GM12874 (cell line): ENCODE measurements around the gene COL13A1.

Experiments used
- TF ChIP-seq, protein P1 (sequence below): IDR thresholded peaks from 2 replicates; pipeline ENCODE4 v1.5.1; 2011; ENCODE audit warnings: low read depth, mild to moderate bottlenecking, control low read depth, low read length, moderate library complexity; ENCODE audit not compliant: insufficient read depth

The COL13A1 gene

GRCh38 chr10:69802424-69803161 lies 887 bp downstream of the COL13A1 start:
- TF ChIP-seq, protein P1, sequence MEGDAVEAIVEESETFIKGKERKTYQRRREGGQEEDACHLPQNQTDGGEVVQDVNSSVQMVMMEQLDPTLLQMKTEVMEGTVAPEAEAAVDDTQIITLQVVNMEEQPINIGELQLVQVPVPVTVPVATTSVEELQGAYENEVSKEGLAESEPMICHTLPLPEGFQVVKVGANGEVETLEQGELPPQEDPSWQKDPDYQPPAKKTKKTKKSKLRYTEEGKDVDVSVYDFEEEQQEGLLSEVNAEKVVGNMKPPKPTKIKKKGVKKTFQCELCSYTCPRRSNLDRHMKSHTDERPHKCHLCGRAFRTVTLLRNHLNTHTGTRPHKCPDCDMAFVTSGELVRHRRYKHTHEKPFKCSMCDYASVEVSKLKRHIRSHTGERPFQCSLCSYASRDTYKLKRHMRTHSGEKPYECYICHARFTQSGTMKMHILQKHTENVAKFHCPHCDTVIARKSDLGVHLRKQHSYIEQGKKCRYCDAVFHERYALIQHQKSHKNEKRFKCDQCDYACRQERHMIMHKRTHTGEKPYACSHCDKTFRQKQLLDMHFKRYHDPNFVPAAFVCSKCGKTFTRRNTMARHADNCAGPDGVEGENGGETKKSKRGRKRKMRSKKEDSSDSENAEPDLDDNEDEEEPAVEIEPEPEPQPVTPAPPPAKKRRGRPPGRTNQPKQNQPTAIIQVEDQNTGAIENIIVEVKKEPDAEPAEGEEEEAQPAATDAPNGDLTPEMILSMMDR, result no peak

GRCh38 chr10:69803809-69804208 lies 2.1 kb downstream of the COL13A1 start:
- TF ChIP-seq, protein P1, result no peak

- TF ChIP-seq, protein P1, result no peak
Measured at GRCh38 chr10:69804775-69805174, 3.1 kb downstream of the COL13A1 start.

GRCh38 chr10:69807122-69807521 lies 5.4 kb downstream of the COL13A1 start:
- TF ChIP-seq, protein P1, result no peak

DNA sequence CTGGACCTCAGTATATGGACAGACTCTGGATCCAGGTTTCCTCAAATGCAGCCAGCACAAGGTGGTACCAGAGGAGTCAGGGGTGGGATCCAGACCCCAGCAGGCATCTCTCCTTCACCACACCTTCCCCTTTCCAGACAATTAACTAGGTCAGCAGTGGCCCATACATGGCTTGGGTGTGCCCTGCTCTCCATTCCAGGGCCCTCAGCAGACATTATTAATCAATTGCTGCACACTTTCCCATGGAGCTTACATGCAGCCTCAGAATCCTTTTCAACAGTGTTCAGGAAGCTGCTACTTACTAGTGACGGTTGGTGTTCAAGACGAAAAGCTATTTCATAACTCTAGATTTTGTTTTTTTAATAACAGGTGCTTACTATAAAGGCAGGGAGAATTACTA lies 6.0 kb downstream of the COL13A1 start:
- TF ChIP-seq, protein P1, result no peak

- TF ChIP-seq, protein P1, result no peak
Measured at GRCh38 chr10:69809318-69809717, 7.6 kb downstream of the COL13A1 start.

DNA sequence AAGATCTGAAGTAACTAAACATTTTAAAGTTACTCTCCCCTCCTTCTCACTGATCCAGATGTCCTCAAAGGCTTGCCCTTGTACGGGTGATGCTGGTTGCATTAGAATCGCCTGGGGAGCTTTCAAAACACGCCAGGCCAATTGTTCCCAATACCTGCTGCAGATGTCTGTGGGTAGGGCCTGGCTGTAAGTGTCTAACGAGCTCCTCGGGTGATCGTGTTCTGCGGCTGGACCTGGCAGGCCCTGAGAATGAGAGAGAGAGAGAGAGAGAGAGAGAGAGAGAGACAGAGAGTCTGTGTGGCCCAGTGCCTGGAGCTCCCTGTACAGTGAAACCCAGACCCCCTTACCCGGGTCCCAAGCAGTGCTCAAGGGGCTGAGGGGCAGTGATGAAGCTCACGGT lies 8.4 kb downstream of the COL13A1 start:
- TF ChIP-seq, protein P1, result no peak
